Inflammatory macrophage treated with lipopolysaccharide for 4 hours (primary cell): ENCODE measurements around the gene ATOH8.

Experiments used
- DNase-seq: peaks from one replicate; pipeline ENCODE4 v3.0.0-alpha.2; 2020

The ATOH8 gene

GRCh38 chr2:85790499-85791188, 36.9 kb downstream of the ATOH8 start:
- DNase-seq = peak; percentile 75

- DNase-seq = no peak
Measured at GRCh38 chr2:85791704-85792565, 38.1 kb downstream of the ATOH8 start.

GRCh38 chr2:85792783-85793441, 39.1 kb downstream of the ATOH8 start:
- DNase-seq = no peak

- no peak for DNase-seq
Measured at GRCh38 chr2:85793584-85793983, 39.8 kb downstream of the ATOH8 start.

- DNase-seq = no peak
Measured at GRCh38 chr2:85794038-85794441, 40.2 kb downstream of the ATOH8 start.

- DNase-seq = no peak
Measured at GRCh38 chr2:85794491-85795121, 40.8 kb downstream of the ATOH8 start.

- DNase-seq = no peak
Measured at GRCh38 chr2:85795331-85796045, 41.7 kb downstream of the ATOH8 start.

- DNase-seq = no peak
Measured at GRCh38 chr2:85796046-85796340, 42.2 kb downstream of the ATOH8 start.

GRCh38 chr2:85796341-85797262, 42.8 kb downstream of the ATOH8 start:
- DNase-seq = no peak

- DNase-seq = no peak
Measured at GRCh38 chr2:85797263-85797660, 43.5 kb downstream of the ATOH8 start.

GRCh38 chr2:85797921-85798320, 44.1 kb downstream of the ATOH8 start:
- peak; percentile 25 for DNase-seq

- DNase-seq = no peak
Measured at GRCh38 chr2:85799215-85799956, 45.6 kb downstream of the ATOH8 start.

GRCh38 chr2:85800586-85800985, 46.8 kb downstream of the ATOH8 start:
- DNase-seq = peak; percentile 47

GRCh38 chr2:85801871-85802270, 48.1 kb downstream of the ATOH8 start:
- no peak for DNase-seq

GRCh38 chr2:85802354-85803103, 48.7 kb downstream of the ATOH8 start:
- DNase-seq = no peak

- DNase-seq = no peak
Measured at GRCh38 chr2:85803704-85804425, 50.1 kb downstream of the ATOH8 start.

GRCh38 chr2:85804583-85804982, 50.8 kb downstream of the ATOH8 start:
- DNase-seq = peak; percentile 30

GRCh38 chr2:85806358-85807118, 52.7 kb downstream of the ATOH8 start:
- DNase-seq = peak; percentile 48

GRCh38 chr2:85807756-85808155, 54.0 kb downstream of the ATOH8 start:
- DNase-seq = no peak
